OCI-LY1 (cell line): ENCODE measurements around the gene GLG1.

ENCODE experiments used
- H2AFZ ChIP-seq: fragments of 200-600 bp; sonication (generic), shearing (Covaris generic); 2 replicates; pipeline ENCODE4 v1.6.0; 2014; ENCODE audit warnings: antibody characterized with exemption, mild to moderate bottlenecking, low read length
- H3F3A ChIP-seq: fragments of 200-600 bp; sonication (generic), shearing (Covaris generic); 2 replicates; pipeline ENCODE4 v1.6.0; 2014; ENCODE audit warnings: mild to moderate bottlenecking, antibody characterized with exemption, low read length, moderate library complexity; ENCODE audit not compliant: insufficient read depth
- H3K27ac ChIP-seq: fragments of 200-600 bp; sonication (generic); 2 replicates; pipeline ENCODE4 v1.5.1; 2014; ENCODE audit warnings: low read length, mixed run types, mild to moderate bottlenecking, low read depth; ENCODE audit not compliant: poor library complexity, severe bottlenecking
- H3K27me3 ChIP-seq: fragments of 200-600 bp; sonication (generic); 2 replicates; pipeline ENCODE4 v1.6.0; 2014; ENCODE audit warnings: antibody characterized with exemption, mild to moderate bottlenecking, low read length, moderate library complexity; ENCODE audit not compliant: insufficient read depth
- H3K36me3 ChIP-seq: fragments of 200-600 bp; sonication (generic); 2 replicates; pipeline ENCODE4 v1.6.1; 2014; ENCODE audit warnings: mild to moderate bottlenecking, antibody characterized with exemption, low read length, moderate library complexity, mixed read lengths; ENCODE audit not compliant: insufficient read depth
- H3K4me1 ChIP-seq: fragments of 200-600 bp; sonication (generic); 2 replicates; pipeline ENCODE4 v1.5.1; 2014; ENCODE audit warnings: mild to moderate bottlenecking, low read length, moderate library complexity; ENCODE audit not compliant: insufficient read depth, severe bottlenecking
- H3K4me2 ChIP-seq: fragments of 200-600 bp; sonication (generic), shearing (Covaris generic); 2 replicates; pipeline ENCODE4 v1.6.1; 2014; ENCODE audit warnings: low read length
- H3K4me3 ChIP-seq: fragments of 200-600 bp; sonication (generic); 2 replicates; pipeline ENCODE4 v1.5.1; 2014; ENCODE audit warnings: low read length, low read depth, mild to moderate bottlenecking, mixed read lengths; ENCODE audit not compliant: poor library complexity, severe bottlenecking
- H3K79me2 ChIP-seq: fragments of 200-600 bp; shearing (Covaris generic); 2 replicates; pipeline ENCODE4 v1.6.1; 2016; ENCODE audit warnings: mixed run types, low read length, mixed read lengths; ENCODE audit not compliant: insufficient read depth
- H3K9ac ChIP-seq: fragments of 200-600 bp; sonication (generic), shearing (Covaris generic); 2 replicates; pipeline ENCODE4 v1.6.1; 2014; ENCODE audit warnings: mild to moderate bottlenecking, low read length, mixed read lengths
- H3K9me2 ChIP-seq: fragments of 200-600 bp; sonication (generic), shearing (Covaris generic); 2 replicates; pipeline ENCODE4 v1.6.1; 2014; ENCODE audit warnings: low read depth, mild to moderate bottlenecking, low read length, mixed read lengths
- H3K9me3 ChIP-seq: fragments of 200-600 bp; shearing (Covaris generic); 2 replicates; pipeline ENCODE4 v1.6.1; 2014; ENCODE audit warnings: low read length, mixed read lengths
- H4K20me1 ChIP-seq: fragments of 200-600 bp; sonication (generic), shearing (Covaris generic); 2 replicates; pipeline ENCODE4 v1.6.0; 2016; ENCODE audit warnings: mild to moderate bottlenecking, low read length; ENCODE audit not compliant: insufficient read depth
- EZH2 ChIP-seq: fragments of 200-600 bp; sonication (generic), shearing (Covaris generic); IDR thresholded peaks from 2 replicates; pipeline ENCODE4 v1.8.0; 2017; ENCODE audit warnings: borderline replicate concordance, mixed run types, mild to moderate bottlenecking, antibody characterized with exemption, low read length, moderate library complexity, mixed read lengths
- TF ChIP-seq, protein P1 (sequence below): fragments of 200-600 bp; sonication (generic), shearing (Covaris generic); IDR thresholded peaks from 2 replicates; pipeline ENCODE4 v1.5.1; 2017; ENCODE audit warnings: mild to moderate bottlenecking, antibody characterized with exemption, low read length, moderate library complexity, mixed read lengths

The GLG1 gene

DNA sequence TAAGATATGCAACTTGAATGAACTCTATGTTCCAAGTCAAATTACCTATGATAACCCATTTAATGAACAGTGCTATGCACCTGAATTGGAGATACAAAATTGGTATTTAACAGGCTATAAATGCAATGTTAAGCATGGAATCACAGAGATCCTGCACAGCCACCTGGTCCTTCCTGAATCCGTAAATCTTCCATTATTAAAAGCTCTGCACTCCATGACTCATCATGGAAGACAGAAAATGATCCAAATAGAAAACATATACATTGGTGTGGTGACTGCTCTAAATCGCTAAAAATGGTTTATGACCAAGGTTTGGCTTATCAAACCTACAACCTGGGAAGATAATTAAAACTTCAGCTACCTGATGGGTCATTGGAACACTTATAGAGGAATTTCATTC, 45.3 kb downstream of the GLG1 start:
- Histone ChIP-seq H3K4me1 (no peaks in the 10 kb centered on the region), H3K4me2 (no peak overlapping the region), H3F3A (no peaks in the 10 kb centered on the region), H3K9ac (no peak overlapping the region), H3K9me2 (no peaks in the 10 kb centered on the region), H4K20me1 (no peaks in the 10 kb centered on the region), H3K79me2 (peaks cover 24% of the 10 kb centered on the region), H3K4me3 (no peak overlapping the region), H2AFZ (no peak overlapping the region), H3K27me3 (no peaks in the 10 kb centered on the region), H3K27ac (no peak overlapping the region), H3K36me3 (no peaks in the 10 kb centered on the region), H3K9me3 (no peaks in the 10 kb centered on the region)
- no peak for TF ChIP-seq EZH2
- TF ChIP-seq, protein P1, sequence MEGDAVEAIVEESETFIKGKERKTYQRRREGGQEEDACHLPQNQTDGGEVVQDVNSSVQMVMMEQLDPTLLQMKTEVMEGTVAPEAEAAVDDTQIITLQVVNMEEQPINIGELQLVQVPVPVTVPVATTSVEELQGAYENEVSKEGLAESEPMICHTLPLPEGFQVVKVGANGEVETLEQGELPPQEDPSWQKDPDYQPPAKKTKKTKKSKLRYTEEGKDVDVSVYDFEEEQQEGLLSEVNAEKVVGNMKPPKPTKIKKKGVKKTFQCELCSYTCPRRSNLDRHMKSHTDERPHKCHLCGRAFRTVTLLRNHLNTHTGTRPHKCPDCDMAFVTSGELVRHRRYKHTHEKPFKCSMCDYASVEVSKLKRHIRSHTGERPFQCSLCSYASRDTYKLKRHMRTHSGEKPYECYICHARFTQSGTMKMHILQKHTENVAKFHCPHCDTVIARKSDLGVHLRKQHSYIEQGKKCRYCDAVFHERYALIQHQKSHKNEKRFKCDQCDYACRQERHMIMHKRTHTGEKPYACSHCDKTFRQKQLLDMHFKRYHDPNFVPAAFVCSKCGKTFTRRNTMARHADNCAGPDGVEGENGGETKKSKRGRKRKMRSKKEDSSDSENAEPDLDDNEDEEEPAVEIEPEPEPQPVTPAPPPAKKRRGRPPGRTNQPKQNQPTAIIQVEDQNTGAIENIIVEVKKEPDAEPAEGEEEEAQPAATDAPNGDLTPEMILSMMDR: no peak

DNA sequence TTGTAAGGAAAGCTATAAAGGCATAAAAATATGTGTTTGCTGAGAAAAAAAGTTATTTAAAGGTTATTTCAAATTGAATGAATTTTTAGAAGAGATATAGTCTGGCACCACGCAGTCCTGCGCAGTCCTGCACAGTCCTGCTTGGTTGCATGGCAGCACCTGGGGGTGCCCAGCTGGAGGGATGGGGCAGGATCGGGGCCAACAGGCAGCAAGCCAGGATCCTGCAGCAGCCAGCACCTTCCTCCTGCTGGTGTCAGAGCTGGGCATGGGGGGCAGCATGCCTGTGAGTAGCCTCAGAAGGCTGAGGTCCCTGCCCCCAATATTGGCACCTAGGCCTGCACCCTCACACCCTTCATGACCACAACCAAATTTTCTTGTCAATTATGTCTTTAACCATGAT, 46.0 kb downstream of the GLG1 start:
- no peaks in the 10 kb centered on the region for H3K36me3 ChIP-seq
- H3K4me2 ChIP-seq: no peak overlapping the region
- H3K4me3 ChIP-seq: no peak overlapping the region
- no peaks in the 10 kb centered on the region for H3K9me2 ChIP-seq
- H3K27ac ChIP-seq: no peak overlapping the region
- no peaks in the 10 kb centered on the region for H3F3A ChIP-seq
- H3K79me2 ChIP-seq: peaks cover 17% of the 10 kb centered on the region
- no peaks in the 10 kb centered on the region for H3K4me1 ChIP-seq
- no peak overlapping the region for H2AFZ ChIP-seq
- H4K20me1 ChIP-seq: no peaks in the 10 kb centered on the region
- H3K27me3 ChIP-seq: no peaks in the 10 kb centered on the region
- no peak overlapping the region for H3K9ac ChIP-seq
- no peak for TF ChIP-seq EZH2
- TF ChIP-seq, protein P1: no peak
- H3K9me3 ChIP-seq: no peaks in the 10 kb centered on the region

DNA sequence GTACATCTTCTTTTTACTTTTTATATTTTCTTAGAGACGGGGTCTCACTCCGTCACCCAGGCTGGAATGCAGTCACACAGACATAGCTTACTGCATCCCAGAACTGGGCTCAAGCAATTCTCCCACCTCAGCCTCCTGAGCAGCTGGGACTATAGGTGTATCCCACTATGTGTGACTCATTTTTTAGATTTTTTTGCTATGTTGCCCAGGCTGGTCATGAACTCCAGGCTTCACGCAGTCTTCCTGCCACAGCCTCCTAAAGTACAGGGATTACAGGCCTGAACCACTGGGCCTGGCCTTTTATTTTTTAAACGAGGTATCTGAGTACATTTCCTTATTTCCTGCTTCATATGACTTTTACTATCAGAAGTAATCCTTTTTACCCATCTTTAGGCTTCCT, 48.0 kb downstream of the GLG1 start:
- no peak for TF ChIP-seq EZH2
- TF ChIP-seq, protein P1: no peak
- Histone ChIP-seq H3K4me2 (no peak overlapping the region), H3F3A (no peaks in the 10 kb centered on the region), H4K20me1 (no peaks in the 10 kb centered on the region), H3K9ac (no peak overlapping the region), H3K36me3 (no peaks in the 10 kb centered on the region), H3K4me3 (no peak overlapping the region), H2AFZ (no peak overlapping the region), H3K4me1 (no peaks in the 10 kb centered on the region), H3K79me2 (peaks cover 3% of the 10 kb centered on the region; the same call in 1 of the 2 replicates), H3K9me2 (no peaks in the 10 kb centered on the region), H3K27ac (no peak overlapping the region), H3K27me3 (no peaks in the 10 kb centered on the region), H3K9me3 (no peaks in the 10 kb centered on the region)
